Colonic mucosa (tissue), 4 donors: ENCODE data around the gene SHISA9. TPM values are rescaled to one million over a fixed set of nuclear protein-coding genes. Genes with fewer than 3 reads are reported as not detected.
"Not testable (repeated sequence)": the region's sequence is repeated elsewhere in the genome, so short reads cannot be mapped to it uniquely, and the experiment has no call there.

Experiments used
- DNase-seq: peaks from one replicate; pipeline ENCODE4 v3.0.0-alpha.2; 2020
- H3K27ac ChIP-seq: fragments of 200-600 bp; one replicate; pipeline ENCODE4 v1.8.0; 2021
- H3K27me3 ChIP-seq: fragments of 200-600 bp; one replicate; pipeline ENCODE4 v1.8.0; 2021
- H3K36me3 ChIP-seq: fragments of 200-600 bp; one replicate; pipeline ENCODE4 v1.8.0; 2021
- H3K4me1 ChIP-seq: fragments of 200-600 bp; one replicate; pipeline ENCODE4 v1.8.0; 2021; ENCODE audit warnings: mild to moderate bottlenecking
- H3K4me3 ChIP-seq: fragments of 200-600 bp; one replicate; pipeline ENCODE4 v1.8.0; 2021
- H3K9ac ChIP-seq, 2 donors: one replicate each; pipeline ENCODE4 v1.7.0; 2013; ENCODE audit warnings: control low read depth in 2 of 2, low read depth in 2 of 2, low read length in 2 of 2
- H3K9me3 ChIP-seq: fragments of 200-600 bp; one replicate; pipeline ENCODE4 v1.8.0; 2021
- CTCF ChIP-seq: fragments of 200-600 bp; IDR thresholded peaks from one replicate; pipeline ENCODE4 v1.8.0; 2022; ENCODE audit warnings: antibody characterized with exemption, mild to moderate bottlenecking
- intact Hi-C: fragments of 100-400 bp; cut with DNase I; formaldehyde crosslinking; loops from one replicate; pipeline ENCODE4 v1.14.1; 2022
- total RNA-seq, 2 donors: library from RNA; stranded (reverse); fragmentation: NEBNext Ultra II Directional in 1 of 2; extraction: Animal tissue kit (Norgen Biotek cat#: 25700) in 1 of 2; gene quantifications; one replicate each; pipeline ENCODE4 v1.2.1, GENCODE V29; 2021
- donor health status: healthy.
- donor health status: DM: no; HTN: no; CAD: no.
- donor health status: DM: no; HTN: no; CAD: no.

SHISA9 gene
- total RNA-seq, 2 donors from 2014 or later, result 0.74 to 1.3 TPM

GRCh38 chr16:12917246-12917645 is 15.8 kb downstream of the SHISA9 start:
- DNase-seq, result no peak
- H3K36me3 ChIP-seq, result no peaks in the 10 kb centered on the region
- H3K9ac ChIP-seq, result no peak overlapping the region
- no peaks in the 10 kb centered on the region for H3K9me3 ChIP-seq
- no peak overlapping the region for H3K4me3 ChIP-seq
- H3K27me3 ChIP-seq, result no peaks in the 10 kb centered on the region
- intact Hi-C loops, result no loop called here
- no peak overlapping the region for H3K27ac ChIP-seq
- no peak for TF ChIP-seq CTCF
- no peaks in the 10 kb centered on the region for H3K4me1 ChIP-seq

GRCh38 chr16:12917653-12918052 is 16.3 kb downstream of the SHISA9 start:
- Histone ChIP-seq H3K27me3 (no peaks in the 10 kb centered on the region), H3K9me3 (no peaks in the 10 kb centered on the region), H3K4me1 (no peaks in the 10 kb centered on the region), H3K36me3 (no peaks in the 10 kb centered on the region), H3K4me3 (no peak overlapping the region), H3K9ac (no peak overlapping the region), H3K27ac (no peak overlapping the region)
- intact Hi-C loops, result no loop called here
- no peak for DNase-seq
- TF ChIP-seq CTCF, result no peak

GRCh38 chr16:12920739-12921138 is 19.3 kb downstream of the SHISA9 start:
- Histone ChIP-seq H3K27ac (no peak overlapping the region), H3K36me3 (no peaks in the 10 kb centered on the region), H3K4me3 (no peak overlapping the region), H3K27me3 (no peaks in the 10 kb centered on the region), H3K9me3 (no peaks in the 10 kb centered on the region), H3K4me1 (no peaks in the 10 kb centered on the region), H3K9ac (no peak overlapping the region)
- no peak for TF ChIP-seq CTCF
- intact Hi-C loops, result no loop called here
- no peak for DNase-seq

- H3K4me3 ChIP-seq, intact Hi-C loops, H3K9me3 ChIP-seq, H3K27ac ChIP-seq, H3K9ac ChIP-seq, H3K27me3 ChIP-seq, H3K36me3 ChIP-seq, DNase-seq, H3K4me1 ChIP-seq: not testable (repeated sequence)
These were observed 22.2 kb downstream of the SHISA9 start for GRCh38 chr16:12923640-12924039.

- intact Hi-C loops, result no loop called here
- Histone ChIP-seq H3K36me3 (no peaks in the 10 kb centered on the region), H3K27ac (no peak overlapping the region), H3K4me1 (no peaks in the 10 kb centered on the region), H3K27me3 (no peaks in the 10 kb centered on the region), H3K4me3 (no peak overlapping the region), H3K9me3 (no peaks in the 10 kb centered on the region), H3K9ac (no peak overlapping the region)
- DNase-seq, result no peak
- no peak for TF ChIP-seq CTCF
These were observed 23.8 kb downstream of the SHISA9 start for GRCh38 chr16:12925026-12925800.

- Histone ChIP-seq H3K4me3 (no peak overlapping the region), H3K9me3 (no peaks in the 10 kb centered on the region), H3K9ac (no peak overlapping the region), H3K27me3 (no peaks in the 10 kb centered on the region), H3K27ac (no peak overlapping the region), H3K36me3 (no peaks in the 10 kb centered on the region), H3K4me1 (no peaks in the 10 kb centered on the region)
- DNase-seq, result no peak
- intact Hi-C loops, result no loop called here
- TF ChIP-seq CTCF, result no peak
These were observed 26.2 kb downstream of the SHISA9 start for GRCh38 chr16:12927591-12927990.
